ENCODE measurements around the gene ARPP21.

GRCh38 chr3:35708394-35709271 lies 69.3 kb downstream of the ARPP21 start:
- no peak for TF ChIP-seq CTCF (IDR thresholded peaks at IDR 0.05)
- TF ChIP-seq NR1H2 (CRISPR knock-in tag; IDR thresholded peaks at IDR 0.05), result no peak
- no peak for TF ChIP-seq ATF3 (CRISPR knock-in tag; conservative IDR thresholded peaks at IDR 0.05)
- TF ChIP-seq MAX (CRISPR knock-in tag; IDR thresholded peaks at IDR 0.05), result no peak
- TF ChIP-seq ATF6 (CRISPR knock-in tag; IDR thresholded peaks at IDR 0.05), result no peak
- TF ChIP-seq, protein P1, sequence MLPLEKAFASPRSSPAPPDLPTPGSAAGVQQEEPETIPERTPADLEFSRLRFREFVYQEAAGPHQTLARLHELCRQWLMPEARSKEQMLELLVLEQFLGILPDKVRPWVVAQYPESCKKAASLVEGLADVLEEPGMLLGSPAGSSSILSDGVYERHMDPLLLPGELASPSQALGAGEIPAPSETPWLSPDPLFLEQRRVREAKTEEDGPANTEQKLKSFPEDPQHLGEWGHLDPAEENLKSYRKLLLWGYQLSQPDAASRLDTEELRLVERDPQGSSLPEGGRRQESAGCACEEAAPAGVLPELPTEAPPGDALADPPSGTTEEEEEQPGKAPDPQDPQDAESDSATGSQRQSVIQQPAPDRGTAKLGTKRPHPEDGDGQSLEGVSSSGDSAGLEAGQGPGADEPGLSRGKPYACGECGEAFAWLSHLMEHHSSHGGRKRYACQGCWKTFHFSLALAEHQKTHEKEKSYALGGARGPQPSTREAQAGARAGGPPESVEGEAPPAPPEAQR (CRISPR knock-in tag; IDR thresholded peaks at IDR 0.05), result no peak
- TF ChIP-seq IRF2 (CRISPR knock-in tag; IDR thresholded peaks at IDR 0.05; ENCODE audit: borderline replicate concordance, low read depth), result no peak
- no peak for TF ChIP-seq TCF7 (CRISPR knock-in tag; IDR thresholded peaks at IDR 0.05; ENCODE audit: low read depth)
- TF ChIP-seq, protein P2, sequence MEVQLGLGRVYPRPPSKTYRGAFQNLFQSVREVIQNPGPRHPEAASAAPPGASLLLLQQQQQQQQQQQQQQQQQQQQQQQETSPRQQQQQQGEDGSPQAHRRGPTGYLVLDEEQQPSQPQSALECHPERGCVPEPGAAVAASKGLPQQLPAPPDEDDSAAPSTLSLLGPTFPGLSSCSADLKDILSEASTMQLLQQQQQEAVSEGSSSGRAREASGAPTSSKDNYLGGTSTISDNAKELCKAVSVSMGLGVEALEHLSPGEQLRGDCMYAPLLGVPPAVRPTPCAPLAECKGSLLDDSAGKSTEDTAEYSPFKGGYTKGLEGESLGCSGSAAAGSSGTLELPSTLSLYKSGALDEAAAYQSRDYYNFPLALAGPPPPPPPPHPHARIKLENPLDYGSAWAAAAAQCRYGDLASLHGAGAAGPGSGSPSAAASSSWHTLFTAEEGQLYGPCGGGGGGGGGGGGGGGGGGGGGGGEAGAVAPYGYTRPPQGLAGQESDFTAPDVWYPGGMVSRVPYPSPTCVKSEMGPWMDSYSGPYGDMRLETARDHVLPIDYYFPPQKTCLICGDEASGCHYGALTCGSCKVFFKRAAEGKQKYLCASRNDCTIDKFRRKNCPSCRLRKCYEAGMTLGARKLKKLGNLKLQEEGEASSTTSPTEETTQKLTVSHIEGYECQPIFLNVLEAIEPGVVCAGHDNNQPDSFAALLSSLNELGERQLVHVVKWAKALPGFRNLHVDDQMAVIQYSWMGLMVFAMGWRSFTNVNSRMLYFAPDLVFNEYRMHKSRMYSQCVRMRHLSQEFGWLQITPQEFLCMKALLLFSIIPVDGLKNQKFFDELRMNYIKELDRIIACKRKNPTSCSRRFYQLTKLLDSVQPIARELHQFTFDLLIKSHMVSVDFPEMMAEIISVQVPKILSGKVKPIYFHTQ (CRISPR knock-in tag; IDR thresholded peaks at IDR 0.05), result no peak
- TF ChIP-seq, protein P3, sequence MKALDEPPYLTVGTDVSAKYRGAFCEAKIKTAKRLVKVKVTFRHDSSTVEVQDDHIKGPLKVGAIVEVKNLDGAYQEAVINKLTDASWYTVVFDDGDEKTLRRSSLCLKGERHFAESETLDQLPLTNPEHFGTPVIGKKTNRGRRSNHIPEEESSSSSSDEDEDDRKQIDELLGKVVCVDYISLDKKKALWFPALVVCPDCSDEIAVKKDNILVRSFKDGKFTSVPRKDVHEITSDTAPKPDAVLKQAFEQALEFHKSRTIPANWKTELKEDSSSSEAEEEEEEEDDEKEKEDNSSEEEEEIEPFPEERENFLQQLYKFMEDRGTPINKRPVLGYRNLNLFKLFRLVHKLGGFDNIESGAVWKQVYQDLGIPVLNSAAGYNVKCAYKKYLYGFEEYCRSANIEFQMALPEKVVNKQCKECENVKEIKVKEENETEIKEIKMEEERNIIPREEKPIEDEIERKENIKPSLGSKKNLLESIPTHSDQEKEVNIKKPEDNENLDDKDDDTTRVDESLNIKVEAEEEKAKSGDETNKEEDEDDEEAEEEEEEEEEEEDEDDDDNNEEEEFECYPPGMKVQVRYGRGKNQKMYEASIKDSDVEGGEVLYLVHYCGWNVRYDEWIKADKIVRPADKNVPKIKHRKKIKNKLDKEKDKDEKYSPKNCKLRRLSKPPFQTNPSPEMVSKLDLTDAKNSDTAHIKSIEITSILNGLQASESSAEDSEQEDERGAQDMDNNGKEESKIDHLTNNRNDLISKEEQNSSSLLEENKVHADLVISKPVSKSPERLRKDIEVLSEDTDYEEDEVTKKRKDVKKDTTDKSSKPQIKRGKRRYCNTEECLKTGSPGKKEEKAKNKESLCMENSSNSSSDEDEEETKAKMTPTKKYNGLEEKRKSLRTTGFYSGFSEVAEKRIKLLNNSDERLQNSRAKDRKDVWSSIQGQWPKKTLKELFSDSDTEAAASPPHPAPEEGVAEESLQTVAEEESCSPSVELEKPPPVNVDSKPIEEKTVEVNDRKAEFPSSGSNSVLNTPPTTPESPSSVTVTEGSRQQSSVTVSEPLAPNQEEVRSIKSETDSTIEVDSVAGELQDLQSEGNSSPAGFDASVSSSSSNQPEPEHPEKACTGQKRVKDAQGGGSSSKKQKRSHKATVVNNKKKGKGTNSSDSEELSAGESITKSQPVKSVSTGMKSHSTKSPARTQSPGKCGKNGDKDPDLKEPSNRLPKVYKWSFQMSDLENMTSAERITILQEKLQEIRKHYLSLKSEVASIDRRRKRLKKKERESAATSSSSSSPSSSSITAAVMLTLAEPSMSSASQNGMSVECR (CRISPR knock-in tag; IDR thresholded peaks at IDR 0.05; ENCODE audit: borderline replicate concordance), result no peak
- TF ChIP-seq ZNF121 (CRISPR knock-in tag; IDR thresholded peaks at IDR 0.05), result no peak

All from WTC11 (cell line).